K562 (cell line): ENCODE measurements around the gene VTI1B. TPM values are rescaled to one million over a fixed set of nuclear protein-coding genes. Genes with fewer than 3 reads are reported as not detected.

Experiments
- ATAC-seq: fragments of 200-7000 bp; cut with Tn5 transposase; 3 replicates; pipeline ENCODE4 v1.9.1; 2020; ENCODE audit warnings: moderate library complexity
- BruUV-seq: library from RNA; stranded (reverse); fragments of 400-500 nt; replicated peaks from 2 replicates; lab custom pipeline; 2021; lab: Mats Ljungman, UMichigan
- CTCF ChIA-PET: fragments of 300-600 bp; formaldehyde crosslinking; extraction: SDS; loops from one replicate; lab custom pipeline; 2021; ENCODE audit warnings: low intra/inter-chr PET ratio; lab: Yijun Ruan, JAX
- POLR2A ChIA-PET: fragments of 300-600, 350-650 bp; sonication (Branson Sonifier 250); formaldehyde crosslinking; extraction: SDS; loops from one replicate; lab custom pipeline; 2021; ENCODE audit warnings: antibody characterized with exemption, inconsistent platforms; lab: Yijun Ruan, JAX
- DNase-seq, 4 experiments: peaks; one replicate each; pipeline versions ENCODE4 v3.0.0 to v3.0.0-alpha.2; 2011 to 2018; ENCODE audit warnings: low spot score in 3 of 4, mixed read lengths in 3 of 4; ENCODE audit errors: extremely low read depth in 1 of 4
- FAIRE-seq: peaks from 2 replicates; lab custom pipeline; 2011; peaks lifted over from hg19 to GRCh38; lab: Jason Lieb, UNC
- H2AFZ ChIP-seq: 2 replicates; pipeline ENCODE4 v1.6.0; 2011; ENCODE audit warnings: low read depth, low read length, control low read depth, inconsistent platforms
- H3K27ac ChIP-seq: fragments of 200-600 bp; 3 replicates; pipeline ENCODE4 v1.8.0; 2011; ENCODE audit warnings: low read depth, mild to moderate bottlenecking, control low read depth, inconsistent platforms, low read length, moderate library complexity, mixed read lengths; ENCODE audit errors: extremely low read depth
- H3K27me3 ChIP-seq, 2 experiments: fragments of 300-600 bp in 1 of 2; 2 replicates in 1 of 2; 3 replicates in 1 of 2; pipeline versions ENCODE4 v1.6.0 to v1.8.0; 2011; ENCODE audit warnings: inconsistent platforms in 2 of 2, low read length in 2 of 2, mild to moderate bottlenecking in 1 of 2, mixed read lengths in 1 of 2, moderate library complexity in 1 of 2; ENCODE audit not compliant: control insufficient read depth in 2 of 2, insufficient read depth in 2 of 2
- H3K36me3 ChIP-seq: fragments of 300-600 bp; 3 replicates; pipeline ENCODE4 v1.8.0; 2011; ENCODE audit warnings: mild to moderate bottlenecking, low read length, inconsistent platforms; ENCODE audit not compliant: control insufficient read depth, insufficient read depth
- H3K4me1 ChIP-seq, 2 experiments: fragments of 200-600 bp in 1 of 2; replicated peaks in 1 of 2; 2 replicates in 1 of 2; 3 replicates in 1 of 2; pipeline versions ENCODE4 v1.5.1 to v1.8.0; 2011; ENCODE audit warnings: inconsistent platforms in 2 of 2, low read length in 2 of 2, mild to moderate bottlenecking in 1 of 2, mixed read lengths in 1 of 2, moderate library complexity in 1 of 2; ENCODE audit not compliant: control insufficient read depth in 2 of 2, insufficient read depth in 2 of 2
- H3K4me2 ChIP-seq: 2 replicates; pipeline ENCODE4 v1.6.1; 2011; ENCODE audit warnings: low read length, control low read depth, inconsistent platforms, mixed read lengths; ENCODE audit not compliant: insufficient read depth
- H3K4me3 ChIP-seq: fragments of 200-600 bp; sonication (generic), shearing (Covaris generic); 2 replicates; pipeline ENCODE4 v1.5.1; 2016; ENCODE audit warnings: control low read depth, inconsistent platforms
- H3K79me2 ChIP-seq: fragments of 200-600 bp; 3 replicates; pipeline ENCODE4 v1.8.0; 2011; ENCODE audit warnings: low read length, inconsistent platforms; ENCODE audit not compliant: control insufficient read depth, insufficient read depth
- H3K9ac ChIP-seq, 2 experiments: 2 replicates each; pipeline versions ENCODE4 v1.6.0 to v1.6.1; 2011; ENCODE audit warnings: low read depth in 2 of 2, low read length in 2 of 2, control low read depth in 1 of 2, inconsistent platforms in 1 of 2, mild to moderate bottlenecking in 1 of 2, mixed read lengths in 1 of 2; ENCODE audit not compliant: insufficient read depth in 1 of 2
- H3K9me1 ChIP-seq: one replicate; pipeline ENCODE4 v1.6.0; 2011; ENCODE audit warnings: inconsistent platforms, mild to moderate bottlenecking, low read length, moderate library complexity; ENCODE audit not compliant: control insufficient read depth, insufficient read depth
- H3K9me3 ChIP-seq: replicated peaks from 2 replicates; pipeline ENCODE4 v1.5.1; 2011; ENCODE audit warnings: low read depth, low read length, inconsistent platforms; ENCODE audit not compliant: control insufficient read depth, insufficient read depth
- H4K20me1 ChIP-seq: replicated peaks from 2 replicates; pipeline ENCODE4 v1.6.1; 2011; ENCODE audit warnings: low read length, inconsistent platforms, mixed read lengths; ENCODE audit not compliant: control insufficient read depth, insufficient read depth
- ATF3 ChIP-seq, 2 experiments: fragments of 450-650 bp in 1 of 2; sonication (generic) in 1 of 2; formaldehyde crosslinking in 1 of 2; IDR thresholded peaks in 1 of 2; conservative IDR thresholded peaks in 1 of 2; 2 replicates each; pipeline versions ENCODE4 v1.6.1 to v1.8.1; 2016 to 2023; ENCODE audit warnings: mild to moderate bottlenecking in 2 of 2, moderate library complexity in 2 of 2, inconsistent platforms in 1 of 2, missing genetic modification reagents in 1 of 2
- BACH1 ChIP-seq: fragments of 200-800 bp; sonication (Bioruptor generic); IDR thresholded peaks from 2 replicates; pipeline ENCODE4 v1.6.1; 2016; ENCODE audit warnings: missing genetic modification characterization, missing compliant biosample characterization
- DNMT1 ChIP-seq: fragments of 450-650 bp; IDR thresholded peaks from 2 replicates; pipeline ENCODE4 v1.6.1; 2016; ENCODE audit warnings: antibody characterized with exemption, mild to moderate bottlenecking
- HNRNPH1 ChIP-seq: fragments of 200-400 bp; formaldehyde crosslinking; optimal IDR thresholded peaks from 2 replicates; pipeline ENCODE3; 2017; ENCODE audit warnings: low read depth, mild to moderate bottlenecking, low read length, moderate library complexity
- MIER1 ChIP-seq: fragments of 450-650 bp; IDR thresholded peaks from 2 replicates; pipeline ENCODE4 v1.6.1; 2016; ENCODE audit warnings: antibody characterized with exemption, mild to moderate bottlenecking, low read depth
- NCOR1 ChIP-seq: fragments of 450-650 bp; IDR thresholded peaks from 2 replicates; pipeline ENCODE4 v1.6.1; 2016; ENCODE audit warnings: mild to moderate bottlenecking, moderate library complexity
- TOE1 ChIP-seq, 2 experiments: fragments of 450-650 bp in 1 of 2; sonication (generic) in 1 of 2; formaldehyde crosslinking in 1 of 2; IDR thresholded peaks; 2 replicates each; pipeline versions ENCODE4 v1.7.1 to v1.8.0; 2016 to 2022; ENCODE audit warnings: borderline replicate concordance in 2 of 2, mild to moderate bottlenecking in 2 of 2, antibody characterized with exemption in 1 of 2, inconsistent platforms in 1 of 2, low read depth in 1 of 2, missing genetic modification reagents in 1 of 2, moderate library complexity in 1 of 2
- ZBED1 ChIP-seq: IDR thresholded peaks from 2 replicates; pipeline ENCODE4 v1.6.1; 2014
- ZNF263 ChIP-seq: sonication (generic); formaldehyde crosslinking; IDR thresholded peaks from 2 replicates; pipeline ENCODE4 v1.8.0; 2022; ENCODE audit warnings: mild to moderate bottlenecking, missing genetic modification reagents, borderline replicate concordance
- WGBS: fragments of 100-300 bp; shearing (Covaris generic); methylation state at CpG from one replicate; pipeline ENCODE4 v1.1.6; 2016; ENCODE audit warnings: low coverage, mixed read lengths; ENCODE audit not compliant: insufficient coverage; ENCODE audit errors: missing lambda C conversion rate; 5-methylcytosine and 5-hydroxymethylcytosine counted together
- in situ Hi-C: fragments of 300-500 bp; cut with MboI; formaldehyde crosslinking; loops from 4 replicates; pipeline ENCODE4 v1.15.0; 2018; ENCODE audit warnings: inconsistent platforms, mixed read lengths
- intact Hi-C: fragments of 100-400 bp; cut with micrococcal nuclease; formaldehyde crosslinking; loops from 2 replicates; pipeline ENCODE4 v1.14.2; 2022
- polyA plus RNA-seq, 8 experiments: library from polyadenylated mRNA; depleted of rRNA in 4 of 8; stranded (reverse) in 5 of 8; unstranded in 3 of 8; fragments of >200 nt; fragmentation: Nextera tagmentation in 2 of 8; fragmentation: Illumina TruSeq in 1 of 8; extraction: Ambion mirVana in 2 of 8; extraction: Trizol in 1 of 8; gene quantifications; 2 replicates each; pipeline versions ENCODE4 v1.2.1 to v1.2.3, GENCODE V29; 2011 to 2014; ENCODE audit warnings: inconsistent platforms in 1 of 8, missing spikeins in 1 of 8
- total RNA-seq, 7 experiments: library from RNA; depleted of rRNA in 6 of 7; stranded (reverse); fragments of >200 nt in 6 of 7; fragmentation: Illumina TruSeq in 2 of 7; extraction: Trizol in 2 of 7; gene quantifications; 2 replicates each; pipeline versions ENCODE4 v1.2.1 to v1.2.3, GENCODE V29; 2011 to 2021; ENCODE audit warnings: low replicate concordance in 1 of 7

Gene VTI1B
- total and polyA plus RNA-seq, 9 of the 15 experiments (the other 6 are each of a cell fraction or from before 2014, with no cell fraction given): 7.8 to 69.8 (median 50.1) TPM

DNA sequence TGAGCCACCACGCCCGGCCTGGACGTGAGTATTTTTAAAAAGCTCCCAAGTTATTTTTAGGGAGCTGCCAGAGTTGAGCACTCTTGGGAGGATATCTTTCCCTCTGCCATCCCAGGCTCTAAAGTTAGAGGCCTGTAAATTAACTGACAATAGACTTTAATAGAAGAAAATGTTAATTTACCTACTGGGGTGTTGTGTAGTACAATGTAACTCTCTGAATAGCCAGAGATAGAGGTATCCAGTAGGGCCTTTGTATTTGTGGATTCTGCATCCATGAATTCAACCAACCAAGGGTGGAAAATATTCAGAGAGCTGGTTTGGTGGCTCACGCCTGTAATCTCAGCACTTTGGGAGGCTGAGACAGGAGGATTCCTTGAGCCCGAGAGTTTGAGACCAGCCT, 66.8 kb downstream of the VTI1B start:
- POLR2A ChIA-PET: no interaction called here
- no peak overlapping the region for H3K9ac ChIP-seq
- CTCF ChIA-PET: no interaction called here
- intact Hi-C loops (no loop called here), in situ Hi-C loops (no loop called here)
- H4K20me1 ChIP-seq: no peaks in the 10 kb centered on the region
- no peak for ATAC-seq
- FAIRE-seq: no peak
- H3K36me3 ChIP-seq: no peaks in the 10 kb centered on the region
- H3K9me1 ChIP-seq: no peaks in the 10 kb centered on the region
- 69% methylated on average over 5 of the region's 5 CpGs for WGBS
- no peak overlapping the region for H2AFZ ChIP-seq
- no peak overlapping the region for H3K4me2 ChIP-seq
- H3K27me3 ChIP-seq: no peaks in the 10 kb centered on the region
- no TSS peak for BruUV-seq
- H3K9me3 ChIP-seq: no peaks in the 10 kb centered on the region
- no peak for TF ChIP-seq BACH1 (tag)
- TF ChIP-seq, all 486 proteins: peak for 0
- Histone ChIP-seq H3K4me3 (no peak overlapping the region), H3K79me2 (no peaks in the 10 kb centered on the region), H3K27ac (no peak overlapping the region), H3K4me1 (no peaks in the 10 kb centered on the region; a peak in 1 of 5 replicates)
- no peak for DNase-seq

- no peak for ATAC-seq
- H3K4me2 ChIP-seq: no peak overlapping the region
- no peak overlapping the region for H3K9ac ChIP-seq
- no TSS peak for BruUV-seq
- intact Hi-C loops: no loop called here
- TF ChIP-seq NCOR1: no peak
- TF ChIP-seq ZBED1: no peak
- TF ChIP-seq HNRNPH1: no peak
- TF ChIP-seq TOE1 (IDR thresholded peaks at IDR 0.05; ENCODE audit: borderline replicate concordance): no peak
- TF ChIP-seq TOE1 (CRISPR knock-in tag; IDR thresholded peaks at IDR 0.05; ENCODE audit: borderline replicate concordance, low read depth): no peak
- 0 out of 2 replicates have a peak, but pooled peaks have one; percentile 16 for TF ChIP-seq ATF3 (IDR thresholded peaks at IDR 0.05)
- TF ChIP-seq ATF3 (CRISPR knock-in tag; conservative IDR thresholded peaks at IDR 0.05): no peak
- no peak for TF ChIP-seq MIER1
- TF ChIP-seq ZNF263 (CRISPR knock-in tag): no peak
- TF ChIP-seq DNMT1: no peak
- H3K27ac ChIP-seq: no peak overlapping the region
- no peak overlapping the region for H3K4me3 ChIP-seq
- in situ Hi-C loops: no loop called here
- 0 out of 2 replicates have a peak, but pooled peaks cover 5% of the 10 kb centered on the region for H3K9me3 ChIP-seq
- ChIA-PET POLR2A (no interaction called here), CTCF (no interaction called here)
- no peaks in the 10 kb centered on the region for H4K20me1 ChIP-seq
- WGBS: 72% methylated on average over 4 of the region's 5 CpGs
- H2AFZ ChIP-seq: no peak overlapping the region
- H3K4me1 ChIP-seq: peaks cover 3 to 11% of the 10 kb centered on the region in 2 experiments; a peak in 4 of 5 replicates
- H3K27me3 ChIP-seq: no peaks in the 10 kb centered on the region
- H3K36me3 ChIP-seq: no peaks in the 10 kb centered on the region
- H3K79me2 ChIP-seq: peaks cover 15% of the 10 kb centered on the region
- DNase-seq: no peak
- no peak for FAIRE-seq
- H3K9me1 ChIP-seq: no peaks in the 10 kb centered on the region
These were observed 71.4 kb downstream of the VTI1B start for GRCh38 chr14:67602995-67603545.
